GM18511 (cell line): ENCODE measurements around the gene ELOA.
"Not testable (repeated sequence)": the region's sequence is repeated elsewhere in the genome, so short reads cannot be mapped to it uniquely, and the experiment has no call there.

Experiments used
- ATAC-seq: cut with Tn5 transposase; IDR thresholded peaks from one replicate; pipeline ENCODE4 v1.9.1; 2021; ENCODE audit warnings: mild to moderate bottlenecking, moderate library complexity; ENCODE audit not compliant: unreplicated experiment

ELOA gene

GRCh38 chr1:23783141-23783540, 39.9 kb downstream of the ELOA start:
- not testable (repeated sequence) for ATAC-seq

DNA sequence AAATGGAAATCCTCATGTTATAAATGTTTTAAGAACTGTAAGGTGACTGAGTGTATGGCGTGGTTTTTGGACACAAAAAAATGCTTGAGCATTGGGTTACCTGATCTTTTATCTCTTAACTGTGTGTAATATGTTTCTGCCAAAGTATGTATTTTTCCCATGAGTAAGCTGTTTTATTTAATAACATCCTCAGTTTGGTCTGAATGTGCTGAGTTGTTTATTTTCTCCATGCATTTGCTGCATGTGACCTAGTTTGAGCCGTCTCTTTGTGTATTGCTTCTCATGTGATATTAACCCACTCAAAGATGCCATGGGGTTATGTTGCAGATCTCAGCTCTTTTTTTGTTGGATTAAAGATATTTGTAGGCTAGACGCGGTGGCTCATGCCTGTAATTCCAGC, 41.6 kb downstream of the ELOA start:
- no peak for ATAC-seq

- no peak for ATAC-seq
Observed at GRCh38 chr1:23787701-23788100, 44.4 kb downstream of the ELOA start.

- ATAC-seq: no peak
Observed at GRCh38 chr1:23788695-23789094, 45.4 kb downstream of the ELOA start.

DNA sequence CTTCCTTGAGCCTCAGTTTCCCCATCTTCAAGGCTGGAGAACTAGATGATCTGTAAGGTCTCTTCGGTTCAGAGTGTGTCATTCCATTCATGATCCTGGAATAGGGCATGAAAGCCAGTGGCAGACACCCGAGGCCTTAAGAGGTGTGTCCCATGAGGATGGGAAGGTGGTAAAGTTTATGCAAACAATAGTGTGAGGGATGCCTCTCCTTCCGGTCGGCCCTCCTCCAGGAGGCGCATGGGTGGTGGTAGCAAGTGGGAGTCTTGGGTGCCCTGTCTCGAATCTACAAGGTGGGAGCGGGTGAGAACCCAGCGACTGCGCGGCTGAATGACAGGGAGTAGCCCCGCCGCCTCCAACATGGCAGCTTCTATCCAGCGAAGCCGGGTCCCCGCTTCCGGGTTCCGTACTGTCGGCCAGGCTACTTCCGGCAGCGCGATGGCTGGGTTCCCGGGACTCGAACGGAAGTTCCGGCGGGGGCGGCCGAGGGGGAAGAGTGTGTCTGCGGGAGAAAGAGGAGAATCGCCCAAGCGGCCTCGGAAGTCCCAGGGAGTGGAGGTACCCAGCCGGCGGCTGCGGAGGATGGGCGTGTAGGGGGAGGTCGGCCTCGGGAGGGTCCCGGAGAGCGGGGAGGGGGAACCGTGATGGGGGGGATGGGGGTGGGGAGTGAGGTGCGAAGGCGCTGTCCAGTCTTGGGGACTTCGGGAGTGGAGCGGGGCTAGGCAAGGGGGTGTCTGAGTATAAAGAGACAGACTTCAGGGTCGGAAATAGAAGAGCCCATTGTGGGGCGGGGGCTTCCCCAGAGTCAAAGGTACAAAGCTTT, 47.6 kb downstream of the ELOA start, which contains the start of gene LYPLA2:
TSS of gene LYPLA2 (plus strand) at position 450 of the 820 bp plus-strand sequence. CDS start 1,538 bp downstream, outside the sequence.
- ATAC-seq: peak; percentile 89

- no peak for ATAC-seq
Observed at GRCh38 chr1:23791516-23792047, 48.3 kb downstream of the ELOA start.

GRCh38 chr1:23792151-23792945, 49.1 kb downstream of the ELOA start:
- no peak for ATAC-seq

DNA sequence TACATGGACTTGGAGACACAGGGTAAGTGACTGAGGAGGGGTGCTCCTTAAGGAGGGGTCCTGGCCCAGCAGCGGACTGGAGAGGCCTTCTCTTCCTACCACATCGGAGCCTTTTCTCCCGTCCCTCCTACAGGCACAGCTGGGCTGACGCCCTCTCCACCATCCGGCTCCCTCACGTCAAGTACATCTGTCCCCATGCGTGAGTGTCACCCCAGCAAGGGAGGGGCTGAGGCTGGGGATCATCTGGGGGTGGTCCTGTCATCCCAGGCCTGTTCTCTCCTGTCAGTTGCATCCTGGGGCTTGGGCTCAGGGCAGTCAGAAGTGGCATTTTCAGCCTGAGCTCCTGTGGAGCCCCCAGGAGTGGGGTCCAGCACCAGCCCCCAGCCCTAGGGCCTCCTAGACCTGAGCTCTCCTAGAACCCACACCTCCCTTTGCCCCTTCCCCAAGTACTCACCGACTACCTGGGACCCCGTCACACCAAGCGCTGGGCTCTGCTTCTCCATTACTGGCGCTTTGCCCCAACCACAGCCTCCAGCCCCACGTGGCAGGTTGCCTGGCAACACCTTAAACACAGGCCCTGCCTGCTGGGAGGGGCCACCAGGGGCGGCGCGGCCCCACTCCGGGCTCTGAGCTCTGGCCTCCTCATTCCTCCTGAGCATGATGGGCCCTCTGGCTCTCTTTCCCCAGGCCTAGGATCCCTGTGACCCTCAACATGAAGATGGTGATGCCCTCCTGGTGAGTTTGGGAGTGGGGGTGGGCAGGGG, 49.9 kb downstream of the ELOA start:
- no peak for ATAC-seq

- no peak for ATAC-seq
Observed at GRCh38 chr1:23793861-23794731, 50.8 kb downstream of the ELOA start.

DNA sequence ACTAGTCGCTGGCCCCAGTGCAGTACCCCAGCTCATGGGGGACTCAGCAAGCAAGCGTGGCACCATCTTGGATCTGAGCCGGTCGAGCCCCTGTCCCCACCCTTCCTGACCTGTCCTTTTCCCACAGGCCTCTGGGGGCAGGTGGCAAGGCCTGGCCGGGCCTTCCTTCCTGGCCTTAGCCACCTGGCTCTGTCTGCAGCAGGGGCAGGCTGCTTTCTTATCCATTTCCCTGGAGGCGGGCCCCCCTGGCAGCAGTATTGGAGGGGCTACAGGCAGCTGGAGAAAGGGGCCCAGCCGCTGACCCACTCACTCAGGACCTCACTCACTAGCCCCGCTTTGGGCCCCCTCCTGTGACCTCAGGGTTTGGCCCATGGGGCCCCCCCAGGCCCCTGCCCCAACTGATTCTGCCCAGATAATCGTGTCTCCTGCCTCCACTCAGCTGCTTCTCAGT, 51.5 kb downstream of the ELOA start:
- ATAC-seq: not testable (repeated sequence)

DNA sequence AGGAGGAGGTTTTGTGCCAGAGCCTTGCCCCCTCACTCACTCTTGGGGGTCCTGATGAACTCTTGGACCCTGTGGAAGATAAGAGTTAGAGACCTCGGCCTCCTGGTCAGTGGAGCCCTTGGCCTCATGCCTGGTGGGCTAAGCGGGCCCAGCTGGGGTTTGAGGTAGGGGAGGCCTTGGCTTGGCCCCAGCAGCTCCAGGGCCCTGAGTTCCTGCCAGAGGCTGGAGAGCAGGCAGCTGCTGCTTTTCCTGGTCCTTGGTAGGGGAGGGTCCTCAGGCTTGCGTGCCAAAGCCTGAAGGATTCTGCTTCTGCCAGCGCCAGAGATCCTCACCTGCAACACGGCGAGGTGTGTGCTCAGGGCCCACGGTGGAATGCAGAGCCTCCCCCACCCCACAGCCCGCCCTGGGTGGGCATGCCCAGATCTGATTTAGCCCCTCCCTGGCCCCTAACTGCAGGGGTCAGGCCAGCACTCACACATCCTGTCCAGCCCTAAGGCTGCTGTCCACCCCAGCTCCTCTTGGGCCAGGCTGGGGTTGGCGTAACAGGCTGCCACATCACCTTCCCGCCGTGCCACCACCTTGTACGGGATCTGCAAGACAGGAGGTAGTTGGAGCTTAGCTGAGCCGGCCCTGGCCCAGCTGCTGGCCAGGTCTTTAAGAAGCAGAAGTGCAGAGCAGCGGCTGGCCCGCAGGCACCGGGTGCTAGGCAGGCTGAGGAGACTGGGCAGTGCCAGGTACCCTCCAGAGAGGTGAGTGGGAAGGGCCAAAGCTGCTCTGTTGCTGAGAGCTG, 52.6 kb downstream of the ELOA start:
- no peak for ATAC-seq

DNA sequence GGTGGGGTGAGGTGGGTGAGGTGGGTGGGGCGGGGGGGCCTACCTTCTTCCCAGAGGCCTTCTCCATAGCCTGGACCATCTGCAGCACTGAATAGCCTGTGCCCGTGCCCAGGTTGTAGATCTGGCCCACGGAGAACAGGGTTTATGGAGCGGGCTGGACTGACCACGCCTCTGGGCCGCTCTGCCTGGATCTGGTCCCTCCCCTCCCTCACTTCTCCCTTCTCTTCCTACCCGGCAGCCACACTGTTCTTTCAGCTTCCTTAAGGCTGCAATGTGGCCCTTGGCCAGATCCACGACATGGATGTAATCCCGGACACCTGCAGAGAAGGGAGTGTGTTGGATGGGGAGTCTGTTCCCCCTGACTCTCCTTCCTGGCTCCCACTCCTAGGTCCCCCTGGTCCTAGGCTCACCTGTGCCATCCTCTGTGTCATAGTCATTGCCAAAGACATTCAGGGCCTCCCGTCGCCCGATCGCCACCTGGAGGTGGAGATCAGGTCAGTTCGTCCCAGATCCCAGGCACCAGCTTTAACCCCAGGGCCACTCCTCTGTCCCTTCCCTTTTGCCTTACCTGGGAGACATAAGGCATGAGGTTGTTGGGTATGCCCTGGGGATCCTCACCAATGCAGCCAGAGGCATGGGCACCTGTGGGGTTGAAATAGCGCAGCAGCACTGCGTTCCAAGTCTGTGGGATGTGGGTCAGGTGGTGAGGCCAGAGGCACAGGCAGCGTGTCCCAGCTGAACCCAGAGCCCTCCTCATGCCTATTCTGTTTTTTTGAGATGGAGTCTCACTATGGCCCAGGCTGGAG, 53.4 kb downstream of the ELOA start:
- ATAC-seq: no peak

DNA sequence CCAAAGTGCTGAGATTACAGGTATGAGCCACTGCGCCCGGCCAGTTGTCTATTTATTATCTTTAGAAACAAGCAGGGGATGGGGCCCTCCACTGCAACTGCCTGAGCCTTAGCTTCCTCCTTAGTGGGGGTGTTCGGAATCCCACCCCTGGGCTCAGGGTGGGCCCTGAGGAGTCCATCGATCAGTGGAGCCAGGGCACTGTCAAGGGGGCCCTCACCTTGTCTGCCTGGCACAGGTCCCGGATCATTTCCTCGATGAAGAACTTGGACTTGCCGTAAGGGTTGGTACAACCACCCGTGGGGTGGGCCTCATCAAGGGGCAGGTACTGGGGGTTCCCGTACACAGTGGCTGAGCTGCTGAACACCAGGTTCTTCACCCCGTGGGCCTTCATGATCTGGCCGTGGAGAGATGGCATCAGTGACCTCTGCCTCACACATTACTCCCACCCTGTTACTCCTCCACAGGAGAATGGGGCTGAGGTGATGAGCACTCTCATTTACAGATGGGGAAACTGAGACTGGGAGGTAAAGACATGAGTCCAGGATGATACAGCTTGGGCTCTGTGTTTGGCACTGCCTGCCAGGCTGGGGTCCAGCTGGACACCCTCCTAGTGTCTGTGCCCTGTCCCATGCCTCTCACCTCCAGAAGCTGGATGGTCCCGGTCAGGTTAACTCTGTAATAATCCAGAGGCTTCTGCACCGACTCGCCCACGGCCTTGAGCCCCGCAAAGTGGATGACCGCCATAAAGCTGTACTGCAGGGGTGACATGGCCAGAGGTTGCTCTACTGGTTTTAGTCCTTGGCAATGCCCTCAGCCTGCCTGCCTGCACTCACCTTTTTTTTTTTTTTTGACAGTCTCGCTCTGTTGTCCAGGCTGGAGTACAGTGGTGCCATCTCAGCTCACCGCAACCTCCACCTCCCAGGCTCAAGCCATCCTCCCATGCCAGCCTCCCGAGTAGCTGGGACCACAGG, 54.5 kb downstream of the ELOA start:
- ATAC-seq: no peak

DNA sequence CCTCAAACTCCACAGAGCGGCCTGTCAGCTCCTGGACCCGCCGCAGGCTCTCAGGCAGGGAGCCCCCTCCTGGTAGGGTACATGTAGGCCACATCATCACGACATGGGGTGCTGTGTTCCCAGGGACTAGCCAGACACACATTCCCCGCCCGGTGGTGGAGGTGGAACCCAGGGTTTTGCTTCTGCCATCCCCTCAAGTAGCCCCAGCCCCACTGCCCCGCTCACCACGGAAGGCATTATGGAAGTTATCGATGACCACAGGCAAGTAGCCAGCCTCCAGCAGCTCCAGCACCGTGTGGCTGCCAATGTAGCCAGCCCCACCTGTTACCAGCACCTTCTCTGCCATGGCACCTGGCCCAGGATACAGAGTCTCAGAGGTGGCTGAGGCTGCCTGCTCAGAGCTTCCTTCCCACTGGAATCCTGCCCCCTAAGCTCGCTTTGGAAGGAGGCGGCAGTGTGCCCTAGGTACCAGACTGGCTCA, 55.4 kb downstream of the ELOA start:
- no peak for ATAC-seq

GRCh38 chr1:23799255-23799569, 55.9 kb downstream of the ELOA start:
- no peak for ATAC-seq

GRCh38 chr1:23799570-23800399, 56.5 kb downstream of the ELOA start:
- peak; percentile 15 for ATAC-seq
